ENCODE results near the gene TPRG1. TPM values are rescaled to one million over a fixed set of nuclear protein-coding genes. Genes with fewer than 3 reads are reported as not detected.

The TPRG1 gene
- total and polyA plus RNA-seq, 2 donors (not counting 1 experiment from before 2014, with no cell fraction given): 0.21 to 0.39 TPM

- POLR2A ChIA-PET: no interaction called here
- H3K4me3 Mint-ChIP-seq: no peak overlapping the region
- ATAC-seq (ENCODE audit: low read depth): no peak
Measured at GRCh38 chr3:189192725-189193124, 21.0 kb downstream of the TPRG1 start.

GRCh38 chr3:189195302-189195701, 23.5 kb downstream of the TPRG1 start:
- ChIA-PET POLR2A (no interaction called here), CTCF (no interaction called here)
- H3K4me3 ChIP-seq (ENCODE audit: control extremely low read depth in 1 of 5, extremely low read depth in 1 of 5, insufficient read depth in 1 of 5, low read depth in 2 of 5, low read length in 4 of 5): no peak overlapping the region
- H3K9ac ChIP-seq (ENCODE audit: low read length): no peak overlapping the region
- ATAC-seq (ENCODE audit: low read depth) (no peak), DNase-seq (no peak)
- H3K4me1 ChIP-seq (ENCODE audit: control insufficient read depth in 2 of 2, insufficient read depth in 2 of 2, low read length in 2 of 2): no peaks in the 10 kb centered on the region
- Mint-ChIP-seq H3K9me3 (ENCODE audit: insufficient read depth) (peaks cover 19% of the 10 kb centered on the region), H3K27ac (no peak overlapping the region), H3K4me3 (no peak overlapping the region), H3K4me1 (no peaks in the 10 kb centered on the region), H3K27me3 (peaks cover 8% of the 10 kb centered on the region)
- intact Hi-C loops (cut with micrococcal nuclease): no loop called here
- no peaks in the 10 kb centered on the region for H4K20me1 ChIP-seq (ENCODE audit: control insufficient read depth, insufficient read depth, low read length, poor library complexity, severe bottlenecking)
- no peaks in the 10 kb centered on the region for H3K27me3 ChIP-seq (replicated peaks in 1 of 4; ENCODE audit: control extremely low read depth in 1 of 4, control insufficient read depth in 3 of 4, insufficient read depth in 4 of 4, low read length in 3 of 4)
- no peak overlapping the region for H3K27ac ChIP-seq (ENCODE audit: low read length in 2 of 2)
- no peaks in the 10 kb centered on the region for H3K36me3 ChIP-seq (replicated peaks in 1 of 2; ENCODE audit: control extremely low read depth in 1 of 2, control insufficient read depth in 1 of 2, extremely low read depth in 1 of 2, insufficient read depth in 2 of 2, low read length in 1 of 2)
- H3K9me3 ChIP-seq (ENCODE audit: control extremely low read depth in 1 of 3, control insufficient read depth in 2 of 3, insufficient read depth in 1 of 3, low read length in 2 of 3): peaks cover 7 to 25% (median 19%) of the 10 kb centered on the region in 3 donors
- TF ChIP-seq CTCF (IDR thresholded peaks at IDR 0.05): no peak
- no peak for TF ChIP-seq EZH2 (IDR thresholded peaks at IDR 0.05; ENCODE audit: borderline replicate concordance, insufficient read depth, low read depth, low read length, poor library complexity, severe bottlenecking)
- WGBS (ENCODE audit: insufficient coverage): 96% methylated on average over 3 of the region's 5 CpGs
- no peak overlapping the region for H2AFZ ChIP-seq (ENCODE audit: insufficient read depth, low read depth, low read length, poor library complexity, severe bottlenecking)
- no peaks in the 10 kb centered on the region for H3K79me2 ChIP-seq (ENCODE audit: control insufficient read depth, insufficient read depth, low read length)
- H3K4me2 ChIP-seq (replicated peaks; ENCODE audit: low read depth, low read length, poor library complexity, severe bottlenecking): no peak overlapping the region

More at GRCh38 chr3:189192725-189193124, 21.0 kb downstream of the TPRG1 start:
- CTCF ChIA-PET: no interaction called here
- no peaks in the 10 kb centered on the region for H3K36me3 ChIP-seq (replicated peaks in 1 of 2; ENCODE audit: control extremely low read depth in 1 of 2, control insufficient read depth in 1 of 2, extremely low read depth in 1 of 2, insufficient read depth in 2 of 2, low read length in 1 of 2)
- DNase-seq: no peak
- H3K27me3 ChIP-seq (replicated peaks in 1 of 4; ENCODE audit: control extremely low read depth in 1 of 4, control insufficient read depth in 3 of 4, insufficient read depth in 4 of 4, low read length in 3 of 4): no peaks in the 10 kb centered on the region
- intact Hi-C loops (cut with micrococcal nuclease): no loop called here
- no peak for TF ChIP-seq CTCF (IDR thresholded peaks at IDR 0.05)
- TF ChIP-seq EZH2 (IDR thresholded peaks at IDR 0.05; ENCODE audit: borderline replicate concordance, insufficient read depth, low read depth, low read length, poor library complexity, severe bottlenecking): no peak
- H3K27ac Mint-ChIP-seq: no peak overlapping the region
- H3K27ac ChIP-seq (ENCODE audit: low read length in 2 of 2): no peak overlapping the region
- no peaks in the 10 kb centered on the region for H3K79me2 ChIP-seq (ENCODE audit: control insufficient read depth, insufficient read depth, low read length)
- H4K20me1 ChIP-seq (ENCODE audit: control insufficient read depth, insufficient read depth, low read length, poor library complexity, severe bottlenecking): no peaks in the 10 kb centered on the region
- H3K4me2 ChIP-seq (replicated peaks; ENCODE audit: low read depth, low read length, poor library complexity, severe bottlenecking): no peak overlapping the region
- no peak overlapping the region for H2AFZ ChIP-seq (ENCODE audit: insufficient read depth, low read depth, low read length, poor library complexity, severe bottlenecking)
- peaks cover 7 to 25% (median 19%) of the 10 kb centered on the region in 3 donors for H3K9me3 ChIP-seq (ENCODE audit: control extremely low read depth in 1 of 3, control insufficient read depth in 2 of 3, insufficient read depth in 1 of 3, low read length in 2 of 3)
- peaks cover 11% of the 10 kb centered on the region for H3K27me3 Mint-ChIP-seq
- H3K4me1 ChIP-seq (ENCODE audit: control insufficient read depth in 2 of 2, insufficient read depth in 2 of 2, low read length in 2 of 2): no peaks in the 10 kb centered on the region
- H3K9me3 Mint-ChIP-seq (ENCODE audit: insufficient read depth): peaks cover 19% of the 10 kb centered on the region
- no peaks in the 10 kb centered on the region for H3K4me1 Mint-ChIP-seq
- H3K4me3 ChIP-seq (ENCODE audit: control extremely low read depth in 1 of 5, extremely low read depth in 1 of 5, insufficient read depth in 1 of 5, low read depth in 2 of 5, low read length in 4 of 5): no peak overlapping the region
- H3K9ac ChIP-seq (ENCODE audit: low read length): no peak overlapping the region

Measured in B cell (primary cell).